ENCODE measurements around the gene TRIM3. TPM values are rescaled to one million over a fixed set of nuclear protein-coding genes. Genes with fewer than 3 reads are reported as not detected.

The TRIM3 gene
- total and polyA plus RNA-seq, 2 experiments from 2014 or later = 7.9 to 21.1 TPM

- Histone ChIP-seq H3K27ac (ENCODE audit: low read depth) (no peak overlapping the region), H3K27me3 (ENCODE audit: insufficient read depth) (no peaks in the 10 kb centered on the region), H3K9me2 (ENCODE audit: insufficient read depth) (no peaks in the 10 kb centered on the region), H3K4me1 (ENCODE audit: insufficient read depth) (no peaks in the 10 kb centered on the region), H4K20me1 (replicated peaks; ENCODE audit: insufficient read depth) (no peaks in the 10 kb centered on the region), H3K79me2 (replicated peaks; ENCODE audit: insufficient read depth) (no peaks in the 10 kb centered on the region), H3K4me3 (no peak overlapping the region), H3K4me2 (no peak overlapping the region), H2AFZ (no peak overlapping the region), H3F3A (replicated peaks; ENCODE audit: low read depth) (no peaks in the 10 kb centered on the region), H3K36me3 (ENCODE audit: insufficient read depth) (no peaks in the 10 kb centered on the region; the same call in 1 of the 2 replicates)
- Mint-ChIP-seq H3K4me3 (no peak overlapping the region), H3K27ac (no peak overlapping the region), H3K36me3 (ENCODE audit: low read depth) (no peaks in the 10 kb centered on the region; the same call in 2 of the 3 replicates), H3K4me1 (no peaks in the 10 kb centered on the region; the same call in 2 of the 3 replicates), H3K27me3 (ENCODE audit: insufficient read depth, low read depth, poor library complexity) (peaks cover 2% of the 10 kb centered on the region), H3K9me3 (no peaks in the 10 kb centered on the region)
- DNase-seq (ENCODE audit: low spot score) (peak; percentile 76), ATAC-seq (peak; percentile 87)
- TF ChIP-seq ZNF462 (CRISPR knock-in tag; IDR thresholded peaks at IDR 0.05) (no peak), STAT1 (IDR thresholded peaks at IDR 0.05; ENCODE audit: unreplicated experiment) (no peak), CTCF (conservative IDR thresholded peaks at IDR 0.05; ENCODE audit: low read depth in 2 of 2) (peak; percentile 78 to 85), EZH2 (IDR thresholded peaks at IDR 0.05; ENCODE audit: low read depth, unreplicated experiment) (no peak), JUNB (IDR thresholded peaks at IDR 0.05; ENCODE audit: unreplicated experiment) (no peak), CREB1 (CRISPR knock-in tag; IDR thresholded peaks at IDR 0.05; ENCODE audit: low read depth) (peak; percentile 44; the same call in 1 of the 2 replicates), ETS1 (IDR thresholded peaks at IDR 0.05) (no peak), POLR2AphosphoS5 (IDR thresholded peaks at IDR 0.05; ENCODE audit: low read depth) (no peak)
Measured at GRCh38 chr11:6505577-6506240, 32.0 kb upstream of the TRIM3 start.
